Stomach (tissue), 4 donors: ENCODE results near the gene NEK10.

Experiments used
- CTCF ChIP-seq, 7 experiments: fragments of 450-650 bp in 4 of 7; fragments of 200-600 bp in 3 of 7; sonication (generic) in 3 of 7; IDR thresholded peaks; one replicate each; pipeline ENCODE4 v1.5.1; 2016 to 2019; ENCODE audit warnings: antibody characterized with exemption in 7 of 7, control low read depth in 2 of 7, mild to moderate bottlenecking in 1 of 7
- POLR2A ChIP-seq, 4 donors: fragments of 450-650 bp; IDR thresholded peaks; one replicate each; pipeline ENCODE4 v1.6.1; 2016; ENCODE audit warnings: antibody characterized with exemption in 4 of 4, control low read depth in 2 of 4, mild to moderate bottlenecking in 1 of 4, moderate library complexity in 1 of 4
- POLR2AphosphoS5 ChIP-seq, 3 donors: sonication (generic); formaldehyde crosslinking; IDR thresholded peaks; one replicate each; pipeline ENCODE4 v1.6.1; 2016; ENCODE audit warnings: antibody characterized with exemption in 3 of 3

DNA sequence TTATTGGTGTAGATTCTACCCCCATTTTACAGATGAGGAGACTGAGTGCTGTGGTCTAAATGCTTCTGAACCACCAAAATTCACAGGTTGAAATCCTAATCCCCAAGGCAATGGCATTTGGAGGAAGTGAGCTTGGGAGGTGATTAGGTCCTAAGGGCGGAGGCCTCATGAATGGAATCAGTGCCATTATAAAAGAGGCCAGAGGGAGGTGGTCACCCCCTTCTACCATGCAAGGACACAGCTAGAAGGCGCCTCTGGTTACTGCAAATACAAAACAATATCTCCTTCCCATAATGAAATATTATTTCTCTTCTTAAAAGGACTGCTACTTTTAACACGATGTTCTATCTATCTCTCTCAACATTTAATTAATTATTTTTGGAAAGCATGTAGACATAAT lies 223.5 kb downstream of the NEK10 start:
- TF ChIP-seq POLR2A (IDR thresholded peaks at IDR 0.05) (no peak), CTCF (IDR thresholded peaks at IDR 0.05) (no peak), POLR2AphosphoS5 (IDR thresholded peaks at IDR 0.05) (no peak)
